HG02943 (cell line): Measurements from ENCODE around the gene STK32B.

Source experiments
- ATAC-seq: cut with Tn5 transposase; IDR thresholded peaks from one replicate; pipeline ENCODE4 v1.9.1; 2021; ENCODE audit warnings: mild to moderate bottlenecking, low read depth, moderate library complexity; ENCODE audit not compliant: unreplicated experiment

The STK32B gene

GRCh38 chr4:5544762-5545161, 493.5 kb downstream of the STK32B start:
- ATAC-seq: no peak

- ATAC-seq: no peak
Observed at GRCh38 chr4:5545271-5545670, 494.0 kb downstream of the STK32B start.

- ATAC-seq: no peak
Observed at GRCh38 chr4:5547651-5548249, 496.5 kb downstream of the STK32B start.
